ENCODE data around the gene KCNH1. TPM values are rescaled to one million over a fixed set of nuclear protein-coding genes. Genes with fewer than 3 reads are reported as not detected.

The KCNH1 gene
- total and polyA plus RNA-seq, 2 experiments from 2014 or later, result 0.03 to 0.17 TPM

GRCh38 chr1:211118407-211119102 is 15.4 kb downstream of the KCNH1 start:
- H3K4me1 ChIP-seq (ENCODE audit: insufficient read depth), result no peaks in the 10 kb centered on the region
- no peaks in the 10 kb centered on the region for H3K36me3 ChIP-seq (replicated peaks; ENCODE audit: insufficient read depth, low read depth)
- TF ChIP-seq CTCF (IDR thresholded peaks at IDR 0.05; ENCODE audit: poor library complexity) (no peak), EZH2 (IDR thresholded peaks at IDR 0.05; ENCODE audit: borderline replicate concordance) (no peak), EZH2phosphoT487 (IDR thresholded peaks at IDR 0.05; ENCODE audit: low read depth, severe bottlenecking, unreplicated experiment) (no peak)
- no peak overlapping the region for H3K4me2 ChIP-seq
- no peak for DNase-seq (ENCODE audit: low spot score)
- H3K9me3 ChIP-seq (ENCODE audit: low read depth), result no peaks in the 10 kb centered on the region
- no peaks in the 10 kb centered on the region for H3K27me3 ChIP-seq
- 88% methylated on average over 9 of the region's 9 CpGs for WGBS (ENCODE audit: low lambda C conversion rate, missing lambda C conversion rate)
- no peaks in the 10 kb centered on the region for H3K79me2 ChIP-seq
- no peaks in the 10 kb centered on the region for H3K9me2 ChIP-seq (replicated peaks; ENCODE audit: insufficient read depth)
- H3K4me3 ChIP-seq, result no peak overlapping the region
- no peak overlapping the region for H2AFZ ChIP-seq
- H3K27ac ChIP-seq, result no peak overlapping the region
- H4K20me1 ChIP-seq (ENCODE audit: insufficient read depth, poor library complexity, severe bottlenecking), result no peaks in the 10 kb centered on the region

DNA sequence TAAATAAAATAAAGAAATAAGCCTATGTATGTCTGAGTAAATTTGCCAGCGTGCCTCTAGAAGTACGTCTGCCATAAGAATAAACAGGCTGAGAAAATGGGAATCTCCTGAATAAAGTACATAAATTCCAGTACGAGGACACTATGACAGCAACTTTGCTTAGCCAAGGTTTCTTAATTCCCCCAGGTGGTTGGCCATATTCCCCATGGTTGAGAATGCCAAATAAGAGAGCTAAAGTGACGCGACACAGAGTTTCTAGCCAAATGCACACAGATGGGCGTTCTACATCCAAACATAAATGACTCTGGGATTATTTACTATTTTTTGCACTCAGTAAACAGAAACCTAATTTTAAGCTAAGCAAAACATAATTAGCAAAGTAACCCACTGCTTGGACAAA is 19.5 kb downstream of the KCNH1 start:
- Histone ChIP-seq H3K27me3 (no peaks in the 10 kb centered on the region), H3K4me2 (no peak overlapping the region), H3K36me3 (replicated peaks; ENCODE audit: insufficient read depth, low read depth) (no peaks in the 10 kb centered on the region), H3K79me2 (no peaks in the 10 kb centered on the region), H3K9me2 (replicated peaks; ENCODE audit: insufficient read depth) (no peaks in the 10 kb centered on the region), H3K4me1 (ENCODE audit: insufficient read depth) (no peaks in the 10 kb centered on the region), H3K9me3 (ENCODE audit: low read depth) (no peaks in the 10 kb centered on the region), H3K27ac (no peak overlapping the region), H3K4me3 (no peak overlapping the region), H4K20me1 (ENCODE audit: insufficient read depth, poor library complexity, severe bottlenecking) (no peaks in the 10 kb centered on the region), H2AFZ (no peak overlapping the region)
- DNase-seq (ENCODE audit: low spot score), result no peak
- WGBS (ENCODE audit: low lambda C conversion rate, missing lambda C conversion rate), result 87% methylated on average over 6 of the region's 6 CpGs
- TF ChIP-seq EZH2phosphoT487 (IDR thresholded peaks at IDR 0.05; ENCODE audit: low read depth, severe bottlenecking, unreplicated experiment), result no peak

GRCh38 chr1:211113566-211113965 is 20.4 kb downstream of the KCNH1 start:
- no peaks in the 10 kb centered on the region for H3K4me1 ChIP-seq (ENCODE audit: insufficient read depth)
- WGBS (ENCODE audit: low lambda C conversion rate, missing lambda C conversion rate), result 42% methylated on average over 2 of the region's 2 CpGs
- H3K36me3 ChIP-seq (replicated peaks; ENCODE audit: insufficient read depth, low read depth), result no peaks in the 10 kb centered on the region
- H3K4me2 ChIP-seq, result no peak overlapping the region
- H3K27me3 ChIP-seq, result no peaks in the 10 kb centered on the region
- TF ChIP-seq EZH2phosphoT487 (IDR thresholded peaks at IDR 0.05; ENCODE audit: low read depth, severe bottlenecking, unreplicated experiment), result no peak
- no peak for TF ChIP-seq EZH2 (IDR thresholded peaks at IDR 0.05; ENCODE audit: borderline replicate concordance)
- no peak for TF ChIP-seq CTCF (IDR thresholded peaks at IDR 0.05; ENCODE audit: poor library complexity)
- H2AFZ ChIP-seq, result no peak overlapping the region
- H3K4me3 ChIP-seq, result no peak overlapping the region
- no peaks in the 10 kb centered on the region for H3K9me2 ChIP-seq (replicated peaks; ENCODE audit: insufficient read depth)
- H3K9me3 ChIP-seq (ENCODE audit: low read depth), result no peaks in the 10 kb centered on the region
- H3K79me2 ChIP-seq, result no peaks in the 10 kb centered on the region
- DNase-seq (ENCODE audit: low spot score), result no peak
- H3K27ac ChIP-seq, result no peak overlapping the region
- no peaks in the 10 kb centered on the region for H4K20me1 ChIP-seq (ENCODE audit: insufficient read depth, poor library complexity, severe bottlenecking)

GRCh38 chr1:211111351-211111750 is 22.6 kb downstream of the KCNH1 start:
- Histone ChIP-seq H3K9me2 (replicated peaks; ENCODE audit: insufficient read depth) (no peaks in the 10 kb centered on the region), H3K36me3 (replicated peaks; ENCODE audit: insufficient read depth, low read depth) (no peaks in the 10 kb centered on the region), H3K27ac (no peak overlapping the region), H3K4me1 (ENCODE audit: insufficient read depth) (no peaks in the 10 kb centered on the region), H3K4me3 (no peak overlapping the region), H3K4me2 (no peak overlapping the region), H4K20me1 (ENCODE audit: insufficient read depth, poor library complexity, severe bottlenecking) (no peaks in the 10 kb centered on the region), H2AFZ (no peak overlapping the region), H3K79me2 (no peaks in the 10 kb centered on the region), H3K27me3 (no peaks in the 10 kb centered on the region), H3K9me3 (ENCODE audit: low read depth) (no peaks in the 10 kb centered on the region)
- WGBS (ENCODE audit: low lambda C conversion rate, missing lambda C conversion rate), result 96% methylated on average over 7 of the region's 22 CpGs
- no peak for DNase-seq (ENCODE audit: low spot score)
- TF ChIP-seq EZH2phosphoT487 (IDR thresholded peaks at IDR 0.05; ENCODE audit: low read depth, severe bottlenecking, unreplicated experiment) (no peak), EZH2 (IDR thresholded peaks at IDR 0.05; ENCODE audit: borderline replicate concordance) (no peak), CTCF (IDR thresholded peaks at IDR 0.05; ENCODE audit: poor library complexity) (no peak)
